GM21529 (cell line): ENCODE results near the gene TMEM37.
"Not testable (repeated sequence)": the region's sequence is repeated elsewhere in the genome, so short reads cannot be mapped to it uniquely, and the experiment has no call there.

Source experiments
- ATAC-seq: cut with Tn5 transposase; IDR thresholded peaks from one replicate; pipeline ENCODE4 v1.9.1; 2021; ENCODE audit not compliant: unreplicated experiment

TMEM37 gene

GRCh38 chr2:119431155-119431975 lies at the start of gene TMEM37:
Gene TMEM37, plus strand, starts transcription at chr2:119431854. Its CDS starts 50 bp downstream, at chr2:119431904.
- peak; percentile 76 for ATAC-seq

DNA sequence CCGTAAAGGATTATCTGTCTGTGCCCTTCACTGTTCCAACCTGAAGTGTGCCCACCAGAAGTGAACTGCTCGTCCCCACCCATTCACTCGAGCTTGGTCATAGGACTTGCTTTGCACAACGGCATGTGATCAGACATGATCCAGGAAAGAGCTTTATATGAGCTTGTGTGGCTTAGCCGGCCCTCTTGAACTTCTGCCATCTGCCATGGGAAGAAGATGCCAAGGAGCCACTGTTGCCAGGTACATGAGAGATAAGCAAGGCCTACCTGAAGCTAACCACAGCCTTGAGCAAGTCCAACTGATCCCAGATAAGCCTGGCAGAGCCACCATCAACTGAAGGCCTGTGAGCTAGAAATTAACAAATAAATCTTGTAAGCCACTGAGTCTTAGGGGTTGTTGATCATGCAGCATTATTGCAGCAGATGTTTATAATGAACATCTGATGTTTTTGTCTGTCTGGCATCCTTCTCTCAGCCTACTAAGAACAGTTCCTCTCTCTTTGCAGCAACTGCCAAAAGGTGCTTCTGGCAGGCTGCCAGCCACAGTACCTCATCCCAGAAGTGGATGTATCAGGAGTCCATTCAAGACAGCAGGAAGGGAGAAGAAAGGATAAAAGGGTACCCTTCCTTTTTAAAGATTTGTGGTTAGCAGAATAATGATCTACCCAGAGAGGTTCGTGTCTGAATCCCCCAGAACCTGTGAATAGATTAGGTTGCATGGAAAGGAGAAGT lies 48.1 kb upstream of the TMEM37 start:
- ATAC-seq: no peak

DNA sequence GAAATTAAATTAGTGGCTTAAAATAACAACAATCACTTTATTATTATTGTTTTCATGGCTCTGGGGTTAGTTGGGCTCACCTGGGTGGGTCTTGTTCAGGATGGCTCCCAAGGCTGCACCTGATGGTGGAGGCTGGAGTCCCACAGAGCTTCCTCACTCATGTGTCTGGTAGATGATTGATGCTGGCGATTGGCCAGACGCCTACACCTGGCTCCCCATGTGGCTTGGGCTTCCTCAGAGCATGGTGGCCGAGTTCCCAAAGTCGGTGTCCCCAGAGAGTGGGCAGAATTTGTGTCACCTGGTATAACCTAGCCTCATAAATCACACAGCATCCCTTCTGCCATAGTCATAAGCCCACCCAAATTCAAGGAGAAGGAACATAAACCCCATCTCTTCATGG lies 46.7 kb upstream of the TMEM37 start:
- ATAC-seq: no peak

DNA sequence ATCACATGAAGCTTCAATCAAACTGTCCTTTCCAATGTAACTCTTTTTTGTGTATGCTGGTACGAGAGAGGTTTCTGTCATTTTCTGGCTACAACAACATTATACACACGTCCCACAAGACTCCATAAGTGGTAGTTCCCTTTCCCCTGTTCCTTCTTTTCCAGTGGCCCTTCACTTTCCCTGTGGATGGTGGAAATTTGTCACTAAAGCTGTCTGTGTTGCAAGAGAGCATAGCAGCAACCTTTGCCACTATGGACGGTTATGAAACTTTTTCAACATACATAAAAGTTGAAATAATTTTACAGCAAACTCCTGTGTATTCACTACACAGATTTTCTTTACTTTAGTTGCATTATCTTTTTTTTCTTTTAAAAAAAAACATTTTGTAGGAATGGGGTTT lies 46.2 kb upstream of the TMEM37 start:
- ATAC-seq: no peak

DNA sequence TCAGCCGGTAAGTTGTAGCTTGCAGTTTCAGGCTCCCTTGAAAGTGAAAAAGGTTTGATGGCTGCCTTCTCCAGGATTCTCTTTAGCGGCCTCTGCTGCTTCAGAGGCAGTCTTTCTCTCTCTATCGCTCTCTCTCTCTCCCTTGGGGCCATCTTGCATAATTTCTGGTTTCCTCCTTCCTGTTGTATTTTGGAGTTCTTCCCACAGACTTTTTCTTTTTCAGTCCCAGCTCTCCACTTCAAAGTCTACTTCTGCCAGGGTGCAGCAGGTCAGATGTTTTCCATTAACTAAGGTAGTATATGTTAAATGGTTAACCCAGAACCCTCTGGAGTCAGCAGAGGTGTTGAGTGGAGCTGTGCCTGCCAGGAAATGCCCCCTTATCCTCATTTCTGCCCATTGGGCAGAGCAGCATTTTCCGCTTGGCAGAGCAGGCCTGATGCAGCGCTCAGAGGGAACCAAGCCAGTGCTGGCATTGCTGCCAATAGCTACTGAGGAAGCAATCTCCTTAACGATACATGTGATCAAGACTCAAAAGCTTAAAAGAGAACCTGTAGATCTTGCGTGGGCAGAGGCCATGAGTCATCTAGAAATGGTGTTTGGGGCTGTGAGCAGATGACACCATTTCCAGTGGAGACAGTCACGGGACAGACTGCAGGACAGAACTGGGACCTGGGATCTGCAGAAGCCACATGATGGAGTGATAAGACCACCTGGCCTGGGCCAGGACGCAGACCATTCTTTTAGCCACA lies 44.1 kb upstream of the TMEM37 start:
- ATAC-seq: peak; percentile 79

DNA sequence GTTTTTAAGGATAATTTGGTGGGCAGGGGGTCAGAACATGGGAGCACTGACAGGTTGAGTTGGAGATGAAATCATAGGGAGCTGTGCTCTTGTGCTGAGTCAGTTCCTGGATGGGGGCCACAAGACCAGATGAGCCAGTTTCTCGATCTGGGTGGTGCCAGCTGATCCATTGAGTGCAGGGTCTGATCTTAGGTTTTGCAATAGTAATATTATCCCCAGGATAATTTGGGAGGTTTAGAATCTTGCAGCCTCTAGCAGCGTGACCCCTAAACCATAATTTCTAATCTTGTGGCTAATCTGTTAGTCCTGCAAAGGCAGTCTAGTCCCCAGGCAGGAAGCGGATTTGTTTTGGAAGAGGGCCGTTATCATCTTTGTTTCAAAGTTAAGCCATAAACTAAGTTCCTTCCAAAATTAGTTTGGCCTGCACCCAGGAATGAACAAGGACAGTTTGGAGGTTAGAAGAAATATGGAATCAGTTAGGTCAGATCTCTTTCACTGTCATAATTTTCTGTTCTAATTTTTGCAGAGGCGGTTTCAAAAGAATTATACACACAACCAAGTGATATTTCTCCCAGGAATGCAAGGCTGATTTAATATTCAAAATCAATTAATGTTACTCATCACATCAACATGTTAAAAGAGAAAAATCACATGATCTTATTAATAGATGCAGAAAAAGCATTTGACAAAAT lies 41.9 kb upstream of the TMEM37 start:
- no peak for ATAC-seq

DNA sequence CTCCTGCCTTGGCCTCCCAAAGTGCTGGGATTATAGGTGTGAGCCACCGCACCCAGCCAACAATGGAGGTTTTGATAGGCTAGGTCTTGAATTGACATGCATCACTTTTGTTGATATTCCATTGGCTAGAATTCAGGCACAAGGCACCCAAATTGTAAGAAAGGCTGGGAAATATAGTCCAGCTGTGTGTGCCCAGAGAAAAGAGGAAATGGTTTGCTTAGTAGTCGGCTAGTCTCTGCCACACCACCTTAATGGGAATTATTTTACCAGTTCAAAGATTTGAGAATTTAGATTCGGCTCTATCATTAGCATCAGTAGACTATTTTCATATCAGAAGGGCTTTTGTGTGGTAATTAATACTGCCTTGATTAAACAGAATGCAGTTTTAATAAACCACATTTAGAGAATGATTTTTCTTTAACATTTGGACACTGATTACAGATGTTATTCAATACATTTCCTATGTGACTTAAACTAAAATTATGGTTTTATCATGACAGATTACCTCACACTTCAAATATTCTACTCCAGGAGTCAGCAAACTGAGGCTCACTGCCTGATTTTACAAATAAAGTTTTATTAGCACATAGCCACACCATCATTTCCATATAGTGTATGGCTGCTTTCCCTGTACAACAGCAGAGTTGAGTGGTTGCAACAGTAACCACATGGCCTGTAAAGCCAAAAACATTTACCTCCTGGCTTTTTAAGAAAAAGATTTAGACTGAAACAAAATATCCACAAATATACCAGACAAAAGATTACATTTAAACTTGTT lies 37.5 kb upstream of the TMEM37 start:
- ATAC-seq: no peak

DNA sequence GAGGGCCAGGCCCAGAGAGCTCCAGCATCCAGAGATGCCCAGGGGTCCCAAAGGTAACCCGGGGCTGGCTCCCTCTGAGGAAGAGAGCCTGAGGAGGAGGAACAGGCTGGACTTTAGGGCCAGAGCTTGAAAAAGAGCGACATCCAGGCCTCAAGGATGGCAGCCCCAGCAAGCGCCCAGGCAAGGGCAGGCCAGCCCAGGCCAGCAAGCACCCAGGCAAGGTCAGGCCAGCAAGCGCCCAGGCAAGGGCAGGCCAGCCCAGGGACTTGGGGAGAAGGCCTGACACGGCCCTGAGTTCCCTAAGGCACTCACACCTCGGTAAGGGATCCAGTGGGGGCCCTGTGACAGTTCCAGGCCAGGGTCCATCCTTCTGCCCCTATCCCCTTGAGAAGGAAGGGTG lies 34.5 kb upstream of the TMEM37 start:
- ATAC-seq: no peak

GRCh38 chr2:119402106-119402505 lies 29.5 kb upstream of the TMEM37 start:
- no peak for ATAC-seq

DNA sequence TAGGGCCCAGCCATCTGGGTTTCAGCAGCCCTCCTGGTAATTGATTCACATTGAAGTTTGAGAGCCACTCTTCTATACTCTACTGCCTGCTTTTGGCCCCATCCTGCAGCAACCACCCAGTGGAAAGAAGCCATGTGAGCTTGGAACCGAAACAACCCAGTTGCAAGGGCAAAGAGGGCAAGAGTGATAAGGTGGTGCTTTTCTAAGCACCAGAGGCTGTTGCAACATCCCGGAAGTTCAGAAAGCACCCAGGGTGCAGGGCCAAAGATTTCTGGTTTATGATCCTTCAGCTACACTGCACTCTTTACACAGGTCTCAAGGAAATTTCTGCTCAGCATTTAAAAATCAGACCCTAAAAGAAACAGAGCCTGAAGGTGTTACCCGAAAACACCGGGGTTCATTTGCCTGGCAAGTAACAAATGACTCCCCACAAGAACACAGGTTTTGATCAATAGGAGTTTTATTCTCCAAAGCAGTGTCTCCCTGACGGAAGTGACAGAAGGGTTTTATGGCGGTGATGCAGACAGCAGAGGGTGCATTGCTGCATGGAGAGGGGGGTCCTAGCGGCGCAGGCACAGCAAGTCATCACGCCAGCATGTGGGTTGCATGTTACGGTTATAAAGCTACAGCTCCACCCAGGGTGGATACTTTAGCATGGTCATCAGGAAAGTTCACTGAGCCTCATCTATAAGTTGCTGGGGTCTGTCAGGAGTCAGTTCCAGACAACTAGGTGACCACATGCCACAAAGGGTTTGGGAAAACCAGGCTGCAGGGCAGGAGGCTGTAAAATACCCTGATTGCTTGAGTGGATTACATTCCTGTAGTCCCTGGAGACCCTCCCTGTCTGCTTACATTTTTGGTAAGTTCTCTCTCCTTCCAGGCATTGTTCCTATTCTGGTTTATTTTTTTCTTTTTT lies 28.8 kb upstream of the TMEM37 start:
- ATAC-seq: no peak

DNA sequence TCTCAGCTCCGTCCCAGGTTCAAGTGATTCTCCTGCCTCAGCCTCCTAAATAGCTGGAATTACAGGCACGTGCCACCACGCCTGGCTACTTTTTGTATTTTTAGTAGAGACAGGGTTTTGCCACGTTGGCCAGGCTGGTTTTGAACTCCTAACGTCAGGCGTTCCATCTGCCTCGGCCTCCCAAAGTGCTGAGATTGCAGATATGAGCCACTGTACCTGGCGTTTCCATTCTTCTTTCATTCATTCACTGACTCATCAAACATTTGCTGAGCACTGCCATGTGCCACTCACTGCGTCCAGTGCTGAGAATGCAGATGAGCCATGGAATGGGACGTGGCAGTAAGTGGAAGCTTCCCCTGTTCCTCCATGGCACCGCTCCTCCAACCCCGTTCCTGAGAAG lies 28.0 kb upstream of the TMEM37 start:
- not testable (repeated sequence) for ATAC-seq

DNA sequence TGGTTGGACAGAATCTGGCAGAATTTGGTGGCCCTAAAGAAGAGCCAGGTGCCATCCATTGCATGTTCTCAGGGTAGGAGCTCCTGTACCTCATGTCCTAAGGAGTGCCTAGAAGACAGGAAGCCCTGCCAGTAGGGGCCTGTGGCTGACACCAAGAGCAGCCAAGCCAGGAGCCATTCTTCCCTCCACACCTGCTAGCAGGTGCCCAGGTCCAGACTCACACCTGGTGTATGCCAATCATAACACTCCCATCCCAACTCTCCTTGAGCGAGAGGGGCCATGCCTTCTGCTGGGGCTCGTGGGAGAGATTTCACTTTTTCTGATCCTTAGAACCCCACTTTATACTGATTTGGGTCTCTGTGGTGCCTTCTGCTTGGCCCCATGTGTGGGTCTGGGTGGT lies 26.5 kb upstream of the TMEM37 start:
- ATAC-seq: no peak

DNA sequence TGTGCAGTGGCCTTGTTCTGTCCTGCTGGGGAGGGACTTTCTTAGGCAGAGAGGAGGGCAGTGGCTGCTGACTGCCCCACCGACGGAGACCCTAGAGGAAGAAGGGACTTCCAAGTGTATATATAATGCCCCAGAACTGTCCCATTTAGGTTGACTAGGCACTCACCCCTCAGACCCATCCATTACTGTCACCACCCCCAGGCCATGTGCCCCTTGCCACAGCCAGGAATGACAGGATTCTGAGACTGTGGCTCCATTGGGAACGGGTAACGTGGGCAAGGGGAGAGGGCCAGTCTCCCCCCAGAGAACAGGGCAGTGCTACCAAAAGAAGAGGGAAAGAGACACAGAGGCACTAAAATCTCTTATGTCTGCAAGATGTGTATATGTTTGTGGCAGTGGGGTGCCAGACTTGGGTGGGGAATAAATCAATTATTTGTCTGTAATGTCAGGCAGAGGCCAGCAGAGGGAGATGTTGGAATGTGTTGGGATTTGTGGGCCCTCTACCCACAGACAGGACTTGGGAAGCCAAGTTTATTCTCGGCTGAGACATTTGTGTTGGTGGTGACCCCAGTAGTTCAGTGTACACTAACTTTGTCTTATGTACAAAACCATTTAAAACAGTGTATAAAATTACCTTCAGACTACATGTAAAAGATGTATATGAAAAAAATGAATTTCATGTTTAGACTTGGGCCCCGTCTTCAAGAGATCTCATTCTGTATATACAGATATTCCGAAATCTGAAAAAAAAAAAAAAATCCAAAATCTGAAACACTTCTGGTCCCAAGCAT lies 24.0 kb upstream of the TMEM37 start:
- peak; percentile 56 for ATAC-seq

GRCh38 chr2:119408221-119408619 lies 23.4 kb upstream of the TMEM37 start:
- ATAC-seq: no peak

GRCh38 chr2:119409506-119409905 lies 22.1 kb upstream of the TMEM37 start:
- no peak for ATAC-seq

DNA sequence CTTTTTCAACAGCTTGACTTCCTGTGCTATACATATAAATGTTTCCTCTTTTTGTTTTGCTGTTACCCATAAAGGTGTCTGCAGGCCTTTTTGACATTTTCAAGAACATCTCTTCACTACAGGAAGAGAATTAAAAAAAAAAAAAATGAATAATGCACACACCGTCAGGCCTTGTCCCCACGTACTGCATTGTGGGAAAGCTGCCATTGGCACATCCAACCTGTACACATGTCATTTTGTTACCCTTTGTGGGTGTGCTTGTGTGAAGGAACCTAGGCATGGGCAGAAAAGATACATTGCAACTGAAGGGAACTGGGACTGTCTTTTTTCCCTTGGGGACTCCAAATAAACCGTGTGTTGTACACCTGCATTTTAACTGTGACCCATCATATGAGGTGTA lies 16.8 kb upstream of the TMEM37 start:
- no peak for ATAC-seq

GRCh38 chr2:119415630-119416029 lies 16.0 kb upstream of the TMEM37 start:
- no peak for ATAC-seq

DNA sequence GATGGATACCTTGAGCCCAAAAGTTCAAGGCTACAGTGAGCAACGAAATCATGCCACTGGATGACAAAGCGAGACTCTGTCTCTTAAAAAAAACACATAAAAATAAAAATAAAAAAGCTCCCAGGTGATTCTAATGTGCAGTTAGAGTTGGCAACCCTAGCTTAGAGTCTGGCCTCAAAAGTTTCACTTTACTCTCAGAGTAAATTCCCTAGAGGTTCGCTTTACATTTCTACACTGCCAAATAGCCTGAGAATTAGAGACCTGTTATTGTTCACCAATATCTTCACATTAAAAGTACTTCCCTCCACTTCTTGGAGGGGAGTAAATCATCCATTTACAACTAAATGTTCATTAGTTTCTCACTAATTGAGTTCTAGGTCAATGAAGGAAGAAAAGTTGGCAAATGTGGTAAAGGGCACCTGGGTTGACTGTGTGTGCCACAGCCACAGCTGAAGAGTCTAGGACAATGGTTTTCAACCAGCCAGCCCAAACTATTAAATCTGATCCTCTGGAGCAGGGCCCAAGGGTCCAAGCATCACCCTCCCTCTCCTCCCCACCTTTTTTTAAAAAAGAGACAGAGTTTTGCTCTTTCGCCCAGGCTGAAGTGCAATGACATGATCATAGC lies 15.2 kb upstream of the TMEM37 start:
- ATAC-seq: no peak
